OCI-LY7 (cell line): ENCODE measurements around the gene CUEDC1. TPM values are rescaled to one million over a fixed set of nuclear protein-coding genes. Genes with fewer than 3 reads are reported as not detected.

Experiments used
- BruUV-seq: library from RNA; stranded (reverse); fragments of 400-500 nt; replicated peaks from 2 replicates; lab custom pipeline; 2021; lab: Mats Ljungman, UMichigan
- CTCF ChIA-PET: fragments of 300-600 bp; sonication (Branson Sonifier 250); formaldehyde crosslinking; loops from one replicate; lab custom pipeline; 2022; ENCODE audit warnings: antibody characterized with exemption; ENCODE audit not compliant: unreplicated experiment; lab: Charles Lee
- POLR2A ChIA-PET: fragments of 300-600 bp; sonication (Branson Sonifier 250); formaldehyde crosslinking; loops from one replicate; lab custom pipeline; 2022; ENCODE audit warnings: antibody characterized with exemption; lab: Charles Lee
- DNase-seq: peaks from one replicate; pipeline ENCODE4 v3.0.0-alpha.2; 2015; ENCODE audit warnings: low spot score
- H2AFZ ChIP-seq: fragments of 200-600 bp; sonication (generic), shearing (Covaris generic); 2 replicates; pipeline ENCODE4 v1.6.1; 2014; ENCODE audit warnings: mild to moderate bottlenecking, antibody characterized with exemption, low read length, moderate library complexity
- H3K27ac ChIP-seq: fragments of 200-600 bp; sonication (generic); 2 replicates; pipeline ENCODE4 v1.5.1; 2014; ENCODE audit warnings: mixed run types, low read depth, mild to moderate bottlenecking, moderate library complexity, low read length, inconsistent platforms; ENCODE audit not compliant: poor library complexity, severe bottlenecking
- H3K36me3 ChIP-seq: fragments of 200-600 bp; sonication (generic); 2 replicates; pipeline ENCODE4 v1.6.1; 2014; ENCODE audit warnings: mild to moderate bottlenecking, antibody characterized with exemption, low read length, moderate library complexity, mixed read lengths; ENCODE audit not compliant: insufficient read depth
- H3K4me1 ChIP-seq: fragments of 200-600 bp; sonication (generic); 2 replicates; pipeline ENCODE4 v1.5.1; 2014; ENCODE audit warnings: mild to moderate bottlenecking, low read length; ENCODE audit not compliant: insufficient read depth, poor library complexity, severe bottlenecking
- H3K4me2 ChIP-seq: fragments of 200-600 bp; sonication (generic); 2 replicates; pipeline ENCODE4 v1.6.1; 2014; ENCODE audit warnings: mild to moderate bottlenecking, low read length
- H3K4me3 ChIP-seq: fragments of 200-600 bp; sonication (generic); 2 replicates; pipeline ENCODE4 v1.5.1; 2014; ENCODE audit warnings: mild to moderate bottlenecking, low read depth, low read length; ENCODE audit not compliant: poor library complexity, severe bottlenecking
- H3K79me2 ChIP-seq: fragments of 200-600 bp; sonication (generic); 2 replicates; pipeline ENCODE4 v1.6.1; 2016; ENCODE audit warnings: low read depth, mild to moderate bottlenecking, low read length, moderate library complexity, mixed read lengths; ENCODE audit not compliant: insufficient read depth
- H3K9me2 ChIP-seq: fragments of 200-600 bp; sonication (generic); 2 replicates; pipeline ENCODE4 v1.6.1; 2016; ENCODE audit warnings: mild to moderate bottlenecking, low read length, mixed read lengths; ENCODE audit not compliant: insufficient read depth
- H3K9me3 ChIP-seq: fragments of 200-600 bp; sonication (generic); 2 replicates; pipeline ENCODE4 v1.6.1; 2014; ENCODE audit warnings: mild to moderate bottlenecking, mixed run types, low read length, mixed read lengths
- H4K20me1 ChIP-seq: fragments of 200-600 bp; sonication (generic); 2 replicates; pipeline ENCODE4 v1.6.1; 2014; ENCODE audit warnings: mild to moderate bottlenecking, antibody characterized with exemption, low read length, moderate library complexity, mixed read lengths; ENCODE audit not compliant: insufficient read depth
- CTCF ChIP-seq: fragments of 200-600 bp; sonication (generic); conservative IDR thresholded peaks from 2 replicates; pipeline ENCODE4 v1.5.1; 2014; ENCODE audit warnings: mild to moderate bottlenecking, antibody characterized with exemption, low read length, moderate library complexity, mixed read lengths
- EZH2phosphoT487 ChIP-seq: fragments of 200-600 bp; sonication (generic); IDR thresholded peaks from 2 replicates; pipeline ENCODE4 v1.6.1; 2018; ENCODE audit warnings: low read depth, borderline replicate concordance, mild to moderate bottlenecking, mixed run types, antibody characterized with exemption, low read length, moderate library complexity, mixed read lengths
- intact Hi-C: fragments of 100-400 bp; cut with micrococcal nuclease; formaldehyde crosslinking; loops from one replicate; pipeline ENCODE4 v1.10.0; 2022; ENCODE audit not compliant: unreplicated experiment
- total RNA-seq, 2 experiments: library from RNA; depleted of rRNA in 1 of 2; stranded (reverse); fragments of >200 nt in 1 of 2; shearing (Covaris generic) in 1 of 2; gene quantifications; 2 replicates each; pipeline ENCODE4 v1.2.3, GENCODE V29; 2014 to 2022

CUEDC1 gene
- total RNA-seq, 2 experiments from 2014 or later = 0.74 TPM; not detected in 1

GRCh38 chr17:57870283-57870635 lies 85.0 kb downstream of the CUEDC1 start:
- intact Hi-C loops = no loop called here
- Histone ChIP-seq H3K4me1 (peaks cover 22% of the 10 kb centered on the region), H3K36me3 (no peaks in the 10 kb centered on the region), H3K9me3 (no peaks in the 10 kb centered on the region), H4K20me1 (no peaks in the 10 kb centered on the region), H2AFZ (no peak overlapping the region), H3K9me2 (no peaks in the 10 kb centered on the region), H3K4me2 (no peak overlapping the region), H3K4me3 (no peak overlapping the region), H3K27ac (no peak overlapping the region), H3K79me2 (no peaks in the 10 kb centered on the region)
- ChIA-PET CTCF (no interaction called here), POLR2A (interaction anchor here (0.7 kb wide), 1 partner anchor 11 kb away, joined by 3 read pairs; no protein-coding TSS in a partner anchor)
- no TSS peak for BruUV-seq
- DNase-seq = no peak
- TF ChIP-seq CTCF (no peak), EZH2phosphoT487 (no peak)

GRCh38 chr17:57869617-57870282 lies 85.5 kb downstream of the CUEDC1 start:
- no peaks in the 10 kb centered on the region for H3K9me2 ChIP-seq
- no peaks in the 10 kb centered on the region for H3K36me3 ChIP-seq
- intact Hi-C loops = loop anchor here (2.0 kb wide), 1 partner anchor 69 kb away; no protein-coding TSS in a partner anchor
- no peak for DNase-seq
- ChIA-PET CTCF (no interaction called here), POLR2A (interaction anchor here (0.7 kb wide), 1 partner anchor 10 kb away, joined by 3 read pairs; no protein-coding TSS in a partner anchor)
- H3K4me2 ChIP-seq = no peak overlapping the region
- H3K9me3 ChIP-seq = no peaks in the 10 kb centered on the region
- no peaks in the 10 kb centered on the region for H3K79me2 ChIP-seq
- no peak overlapping the region for H2AFZ ChIP-seq
- no peak overlapping the region for H3K4me3 ChIP-seq
- H4K20me1 ChIP-seq = no peaks in the 10 kb centered on the region
- TF ChIP-seq EZH2phosphoT487 (no peak), CTCF (no peak)
- no peak overlapping the region for H3K27ac ChIP-seq
- peaks cover 22% of the 10 kb centered on the region for H3K4me1 ChIP-seq
- no TSS peak for BruUV-seq
